Esophagus (tissue), 2 donors: ENCODE measurements around the gene SERTAD4. TPM values are rescaled to one million over a fixed set of nuclear protein-coding genes. Genes with fewer than 3 reads are reported as not detected.

Experiments used
- H3K27ac ChIP-seq, 2 donors: one replicate each; pipeline ENCODE4 v1.5.1; 2013; ENCODE audit warnings: low read depth in 2 of 2, mild to moderate bottlenecking in 2 of 2, inconsistent platforms in 1 of 2, low read length in 1 of 2, moderate library complexity in 1 of 2
- H3K27me3 ChIP-seq, 2 donors: one replicate each; pipeline ENCODE4 v1.6.1; 2013; ENCODE audit warnings: low read length in 2 of 2, control low read depth in 1 of 2, mild to moderate bottlenecking in 1 of 2; ENCODE audit not compliant: insufficient read depth in 2 of 2, control insufficient read depth in 1 of 2
- H3K36me3 ChIP-seq, 2 donors: one replicate each; pipeline ENCODE4 v1.6.1; 2013; ENCODE audit warnings: low read length in 1 of 2; ENCODE audit not compliant: control insufficient read depth in 2 of 2, insufficient read depth in 2 of 2
- H3K4me1 ChIP-seq, 2 donors: one replicate each; pipeline ENCODE4 v1.6.1; 2013; ENCODE audit warnings: low read length in 1 of 2; ENCODE audit not compliant: control insufficient read depth in 2 of 2, insufficient read depth in 2 of 2
- H3K4me3 ChIP-seq, 2 donors: one replicate each; pipeline ENCODE4 v1.5.1; 2013; ENCODE audit warnings: low read length in 2 of 2, mild to moderate bottlenecking in 2 of 2, low read depth in 1 of 2, moderate library complexity in 1 of 2
- H3K9me3 ChIP-seq, 2 donors: one replicate each; pipeline ENCODE4 v1.6.1; 2013; ENCODE audit warnings: mild to moderate bottlenecking in 2 of 2, low read depth in 1 of 2, low read length in 1 of 2, moderate library complexity in 1 of 2; ENCODE audit not compliant: control insufficient read depth in 2 of 2, insufficient read depth in 1 of 2
- WGBS, 2 donors: extraction: QIAGEN DNeasy Blood & Tissue Kit; methylation state at CpG; one replicate each; pipeline ENCODE4 v1.1.7; 2013; 5-methylcytosine and 5-hydroxymethylcytosine counted together
- polyA plus RNA-seq, 2 donors: library from polyadenylated mRNA; stranded (reverse); fragments of 200-250 nt; gene quantifications; one replicate each; pipeline ENCODE4 v1.2.3, GENCODE V29; 2013
- donor health status: healthy with polysubstance abuse.
- donor health status: Bipolar disorder and iron deficiency.

Gene SERTAD4
- polyA plus RNA-seq, 2 donors, result 3.0 to 4.2 TPM

- H3K27ac ChIP-seq, result no peak overlapping the region
- H3K9me3 ChIP-seq, result no peaks in the 10 kb centered on the region
- H3K4me3 ChIP-seq, result no peak overlapping the region
- no peaks in the 10 kb centered on the region for H3K4me1 ChIP-seq
- no peaks in the 10 kb centered on the region for H3K36me3 ChIP-seq
- H3K27me3 ChIP-seq, result no peaks in the 10 kb centered on the region
- 80 to 89% methylated on average over 4 of the region's 4 CpGs for WGBS, 2 donors
Observed at GRCh38 chr1:210269981-210270380, 37.4 kb downstream of the SERTAD4 start.

GRCh38 chr1:210272666-210273065 is 40.1 kb downstream of the SERTAD4 start:
- Histone ChIP-seq H3K36me3 (no peaks in the 10 kb centered on the region), H3K4me3 (no peak overlapping the region), H3K27me3 (no peaks in the 10 kb centered on the region), H3K27ac (no peak overlapping the region), H3K4me1 (no peaks in the 10 kb centered on the region), H3K9me3 (no peaks in the 10 kb centered on the region)
- 34 to 48% methylated on average over 6 of the region's 6 CpGs for WGBS, 2 donors

DNA sequence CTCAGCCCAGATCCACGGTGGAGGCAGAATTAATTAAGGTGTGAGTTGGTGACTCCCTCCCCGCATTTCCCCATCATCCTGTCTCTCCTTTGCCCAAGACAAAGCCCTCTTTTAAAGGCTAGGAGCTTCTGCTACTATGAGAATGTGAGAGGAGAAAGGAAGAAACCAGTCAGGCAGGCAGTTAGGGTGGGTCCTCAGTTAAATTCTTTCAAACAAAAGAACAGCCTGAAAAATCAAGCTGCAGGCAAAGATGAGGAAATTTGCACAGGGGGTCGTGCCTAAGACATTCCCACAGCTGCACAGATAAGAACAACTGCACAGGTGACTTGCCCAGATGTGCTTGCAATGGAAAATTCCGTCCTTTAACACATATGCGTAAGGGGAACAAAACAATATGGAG is 47.6 kb downstream of the SERTAD4 start:
- WGBS, 2 donors, result 77 to 81% methylated on average over 5 of the region's 5 CpGs
- no peaks in the 10 kb centered on the region for H3K4me1 ChIP-seq
- H3K4me3 ChIP-seq, result no peak overlapping the region

GRCh38 chr1:210288116-210288515 is 55.5 kb downstream of the SERTAD4 start:
- Histone ChIP-seq H3K36me3 (no peaks in the 10 kb centered on the region), H3K27me3 (no peaks in the 10 kb centered on the region), H3K27ac (no peak overlapping the region), H3K4me1 (peaks cover 0 to 5% of the 10 kb centered on the region in 2 donors), H3K4me3 (no peak overlapping the region), H3K9me3 (peaks cover 0 to 3% of the 10 kb centered on the region in 2 donors)
- 54 to 63% methylated on average over 4 of the region's 4 CpGs for WGBS, 2 donors

More for the DNA sequence above, 47.6 kb downstream of the SERTAD4 start:
- H3K27me3 ChIP-seq, result no peaks in the 10 kb centered on the region
- H3K36me3 ChIP-seq, result no peaks in the 10 kb centered on the region
- peaks cover 5 to 7% of the 10 kb centered on the region in 2 donors for H3K9me3 ChIP-seq
- H3K27ac ChIP-seq, result no peak overlapping the region

DNA sequence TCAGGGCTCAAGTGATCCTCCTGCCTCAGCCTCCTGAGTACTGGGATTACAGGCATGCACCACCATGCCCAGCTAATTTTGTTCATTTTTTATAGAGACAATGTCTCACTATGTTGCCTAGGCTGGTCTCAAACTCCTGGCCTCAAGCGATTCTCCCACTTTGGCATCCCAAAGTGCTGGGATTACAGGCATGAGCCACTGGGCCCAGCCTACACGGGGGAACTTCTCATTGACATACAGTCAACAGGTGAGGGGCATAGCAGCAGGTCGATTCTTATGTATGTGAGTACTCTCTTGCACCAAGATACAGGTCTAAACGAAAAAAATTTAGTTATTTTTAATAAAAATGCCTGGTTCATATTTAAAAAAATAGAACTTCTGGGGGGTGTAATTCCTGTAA is 56.7 kb downstream of the SERTAD4 start:
- H3K36me3 ChIP-seq, result no peaks in the 10 kb centered on the region

DNA sequence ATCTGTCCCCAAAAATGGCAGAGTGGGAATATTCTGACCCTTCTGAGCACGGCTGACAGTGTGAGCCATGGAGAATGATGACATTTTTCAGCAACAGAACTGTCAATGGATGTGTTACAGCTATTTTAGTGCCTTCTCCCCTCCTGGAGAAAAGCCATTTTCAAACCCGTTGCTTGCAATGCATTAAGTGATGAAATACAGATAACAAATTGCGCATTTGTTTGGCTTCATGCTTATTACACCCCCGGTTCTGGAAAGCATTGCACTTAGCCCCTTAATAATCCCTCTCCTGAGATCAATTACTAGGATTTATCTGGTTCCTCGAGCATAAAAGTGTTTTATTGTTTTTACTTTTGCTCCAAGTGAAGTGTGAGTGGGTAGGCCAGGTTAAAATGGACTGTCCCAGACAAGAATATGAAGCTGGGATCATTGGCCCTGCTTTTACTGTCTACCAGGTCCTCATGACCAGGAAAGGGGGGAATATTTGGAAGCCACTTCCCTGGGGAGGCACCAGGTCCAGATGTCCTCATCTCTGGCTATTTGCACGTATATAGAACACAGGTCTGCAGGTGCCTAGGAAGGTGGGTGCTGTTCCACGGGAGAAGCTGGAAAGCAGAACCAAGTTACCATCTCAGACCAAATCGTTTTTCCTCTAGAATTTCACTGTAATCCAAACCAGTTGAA is 58.6 kb downstream of the SERTAD4 start:
- H3K27ac ChIP-seq, result no peak overlapping the region
- H3K27me3 ChIP-seq, result no peaks in the 10 kb centered on the region
- WGBS, 2 donors, result 65 to 69% methylated on average over 8 of the region's 8 CpGs
- H3K4me3 ChIP-seq, result no peak overlapping the region
- peaks cover 5 to 7% of the 10 kb centered on the region in 2 donors for H3K4me1 ChIP-seq
- H3K36me3 ChIP-seq, result no peaks in the 10 kb centered on the region
- H3K9me3 ChIP-seq, result no peaks in the 10 kb centered on the region

More for the DNA sequence above, 56.7 kb downstream of the SERTAD4 start:
- WGBS, 2 donors, result 79 to 90% methylated on average over 4 of the region's 4 CpGs
- Histone ChIP-seq H3K9me3 (peaks cover 0 to 3% of the 10 kb centered on the region in 2 donors), H3K4me1 (peaks cover 2 to 5% of the 10 kb centered on the region in 2 donors), H3K27ac (no peak overlapping the region), H3K4me3 (no peak overlapping the region), H3K27me3 (no peaks in the 10 kb centered on the region)

GRCh38 chr1:210291786-210292230 is 59.2 kb downstream of the SERTAD4 start:
- H3K4me3 ChIP-seq, result peak overlapping the region in 1 of 2 donors; percentile 27
- peaks cover 5 to 10% of the 10 kb centered on the region in 2 donors for H3K4me1 ChIP-seq
- H3K9me3 ChIP-seq, result no peaks in the 10 kb centered on the region
- H3K36me3 ChIP-seq, result no peaks in the 10 kb centered on the region
- peak overlapping the region in 1 of 2 donors; percentile 17 for H3K27ac ChIP-seq
- WGBS, 2 donors, result 27 to 33% methylated on average over 9 of the region's 9 CpGs
- H3K27me3 ChIP-seq, result no peaks in the 10 kb centered on the region

DNA sequence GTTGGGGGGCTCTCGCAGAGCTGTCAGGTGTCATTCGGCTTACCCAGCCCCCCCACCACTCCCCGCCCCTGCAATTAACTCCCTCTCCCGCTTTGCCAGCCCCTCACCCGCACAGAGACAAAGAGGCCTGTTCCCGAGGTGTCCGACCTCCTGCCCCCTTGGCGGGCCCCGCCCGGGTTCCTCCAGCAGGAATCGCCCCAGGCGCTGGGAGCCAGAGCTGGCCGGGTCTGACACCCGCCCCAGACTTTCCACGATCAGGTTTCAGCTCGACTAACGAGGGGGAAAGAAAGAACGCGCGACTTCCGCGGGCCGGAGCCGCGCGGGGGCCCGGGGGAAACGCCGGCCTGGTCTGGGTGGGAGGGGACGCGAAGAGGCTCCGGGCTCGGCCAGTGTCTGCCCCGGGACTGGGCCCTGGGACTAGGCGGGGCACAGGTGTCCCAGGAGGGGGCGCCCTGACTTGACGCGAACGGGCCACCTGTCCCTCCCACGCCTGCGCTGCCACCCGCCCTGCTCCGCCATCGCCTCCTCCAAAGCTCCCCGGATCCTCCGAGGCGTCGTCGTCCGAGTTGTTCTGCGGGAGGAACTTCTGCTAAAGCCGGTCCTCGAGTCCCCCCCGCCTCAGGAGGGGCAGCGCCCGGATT is 59.8 kb downstream of the SERTAD4 start:
- peak overlapping the region; percentile 17 to 54 for H3K27ac ChIP-seq
- H3K4me3 ChIP-seq, result peak overlapping the region; percentile 27 to 44
- no peaks in the 10 kb centered on the region for H3K36me3 ChIP-seq
- 1 to 3% methylated on average over 56 of the region's 56 CpGs for WGBS, 2 donors
- peaks cover 5 to 11% of the 10 kb centered on the region in 2 donors for H3K4me1 ChIP-seq
- H3K9me3 ChIP-seq, result no peaks in the 10 kb centered on the region
- H3K27me3 ChIP-seq, result no peaks in the 10 kb centered on the region

- WGBS, 2 donors, result 21 to 39% methylated on average over 7 of the region's 7 CpGs
- H3K27me3 ChIP-seq, result no peaks in the 10 kb centered on the region
- no peaks in the 10 kb centered on the region for H3K9me3 ChIP-seq
- peak overlapping the region; percentile 16 to 43 for H3K27ac ChIP-seq
- H3K4me3 ChIP-seq, result peak overlapping the region in 1 of 2 donors; percentile 27
- peaks cover 5 to 11% of the 10 kb centered on the region in 2 donors for H3K4me1 ChIP-seq
- H3K36me3 ChIP-seq, result no peaks in the 10 kb centered on the region
Observed at GRCh38 chr1:210293171-210293607, 60.6 kb downstream of the SERTAD4 start.
